ENCODE measurements around the gene FOS.
"Not testable (repeated sequence)": the region's sequence is repeated elsewhere in the genome, so short reads cannot be mapped to it uniquely, and the experiment has no call there.

The FOS gene

GRCh38 chr14:75274050-75274898 is 4.4 kb upstream of the FOS start:
- intact Hi-C loops (cut with DNase I), result no loop called here
- peak in 1 of 10 donors; percentile 20 for DNase-seq

GRCh38 chr14:75274899-75275569 is 3.6 kb upstream of the FOS start:
- intact Hi-C loops (cut with DNase I), result no loop called here
- peak in 3 of 10 donors; percentile 31 to 82 (median 35) for DNase-seq

GRCh38 chr14:75275598-75275997 is 3.0 kb upstream of the FOS start:
- DNase-seq, result no peak
- intact Hi-C loops (cut with DNase I), result no loop called here

GRCh38 chr14:75277008-75277814 is 1.4 kb upstream of the FOS start:
- DNase-seq, result peak; percentile 60 to 97 (median 78)
- intact Hi-C loops (cut with DNase I), result loop anchor here (2.0 kb wide), 1 partner anchor 18 kb away; no protein-coding TSS in a partner anchor

GRCh38 chr14:75277815-75278421 is 710 bp upstream of the FOS start:
- peak in 1 of 10 donors; percentile 42 for DNase-seq
- intact Hi-C loops (cut with DNase I), result loop anchor here (2.0 kb wide), 2 partner anchors 17 to 19 kb away; no protein-coding TSS in a partner anchor

- DNase-seq, result peak; percentile 62 to 96 (median 70)
- intact Hi-C loops (cut with DNase I), result loop anchor here (2.0 kb wide), 1 partner anchor 16 kb away; no protein-coding TSS in a partner anchor
Observed at GRCh38 chr14:75279153-75279762, 630 bp downstream of the FOS start.

GRCh38 chr14:75279763-75280290 is 1.2 kb downstream of the FOS start:
- intact Hi-C loops (cut with DNase I), result loop anchor here (2.0 kb wide), 1 partner anchor 15 kb away; no protein-coding TSS in a partner anchor
- peak in 2 of 10 donors; percentile 11 to 88 for DNase-seq

GRCh38 chr14:75280291-75280830 is 1.7 kb downstream of the FOS start:
- DNase-seq, result peak in 1 of 10 donors; percentile 59
- intact Hi-C loops (cut with DNase I), result no loop called here

- peak in 1 of 10 donors; percentile 75 for DNase-seq
- intact Hi-C loops (cut with DNase I), result no loop called here
Observed at GRCh38 chr14:75280831-75281653, 2.4 kb downstream of the FOS start.

GRCh38 chr14:75281654-75282019 is 3.0 kb downstream of the FOS start:
- intact Hi-C loops (cut with DNase I), result no loop called here
- no peak for DNase-seq

GRCh38 chr14:75282170-75282554 is 3.5 kb downstream of the FOS start:
- no peak for DNase-seq
- intact Hi-C loops (cut with DNase I), result no loop called here

- DNase-seq, result peak in 1 of 10 donors; percentile 25
- intact Hi-C loops (cut with DNase I), result not testable (repeated sequence)
Observed at GRCh38 chr14:75282555-75283161, 4.0 kb downstream of the FOS start.

GRCh38 chr14:75283162-75283832 is 4.7 kb downstream of the FOS start:
- peak in 1 of 10 donors; percentile 24 for DNase-seq
- intact Hi-C loops (cut with DNase I), result no loop called here

GRCh38 chr14:75283833-75284563 is 5.4 kb downstream of the FOS start:
- intact Hi-C loops (cut with DNase I), result no loop called here
- DNase-seq, result peak in 1 of 10 donors; percentile 67

GRCh38 chr14:75285331-75285730 is 6.7 kb downstream of the FOS start:
- no peak for DNase-seq
- intact Hi-C loops (cut with DNase I), result no loop called here

GRCh38 chr14:75286313-75286712 is 7.7 kb downstream of the FOS start:
- intact Hi-C loops (cut with DNase I), result no loop called here
- DNase-seq, result peak in 1 of 10 donors; percentile 45

Measured in posterior cingulate gyrus (tissue), 11 donors.